Middle frontal gyrus (tissue), 1 donor: ENCODE data around the gene ENAH.

Source experiments
- DNase-seq: peaks from one replicate; pipeline ENCODE4 v3.0.0-alpha.2; 2015; ENCODE audit warnings: low spot score; ENCODE audit errors: extremely low spot score

The ENAH gene

GRCh38 chr1:225461533-225462428, 191.1 kb downstream of the ENAH start:
- DNase-seq: no peak

GRCh38 chr1:225460737-225461532, 192.0 kb downstream of the ENAH start:
- DNase-seq: no peak

GRCh38 chr1:225460021-225460736, 192.7 kb downstream of the ENAH start:
- DNase-seq: no peak

- DNase-seq: no peak
These were observed 194.7 kb downstream of the ENAH start for GRCh38 chr1:225458222-225458631.

GRCh38 chr1:225454733-225455132, 198.2 kb downstream of the ENAH start:
- DNase-seq: no peak

- no peak for DNase-seq
These were observed 198.9 kb downstream of the ENAH start for GRCh38 chr1:225453797-225454648.

GRCh38 chr1:225451840-225452515, 200.9 kb downstream of the ENAH start:
- no peak for DNase-seq

- DNase-seq: no peak
These were observed 201.6 kb downstream of the ENAH start for GRCh38 chr1:225451340-225451739.

- no peak for DNase-seq
These were observed 202.3 kb downstream of the ENAH start for GRCh38 chr1:225450491-225451191.

- no peak for DNase-seq
These were observed 203.1 kb downstream of the ENAH start for GRCh38 chr1:225449774-225450173.

GRCh38 chr1:225449261-225449660, 203.7 kb downstream of the ENAH start:
- no peak for DNase-seq

GRCh38 chr1:225448146-225448805, 204.6 kb downstream of the ENAH start:
- no peak for DNase-seq

GRCh38 chr1:225447650-225448089, 205.3 kb downstream of the ENAH start:
- no peak for DNase-seq

- DNase-seq: no peak
These were observed 205.8 kb downstream of the ENAH start for GRCh38 chr1:225446981-225447615.

GRCh38 chr1:225446595-225446960, 206.3 kb downstream of the ENAH start:
- no peak for DNase-seq

- no peak for DNase-seq
These were observed 207.0 kb downstream of the ENAH start for GRCh38 chr1:225445639-225446594.

- no peak for DNase-seq
These were observed 210.8 kb downstream of the ENAH start for GRCh38 chr1:225442123-225442505.
